IPS-20b (cell line): ENCODE measurements around the gene SUGP2.
"Not testable (repeated sequence)": the region's sequence is repeated elsewhere in the genome, so short reads cannot be mapped to it uniquely, and the experiment has no call there.

Source experiments
- H3K27ac ChIP-seq: one replicate; pipeline ENCODE4 v1.5.1; 2013; ENCODE audit warnings: low read length
- H3K27me3 ChIP-seq: 2 replicates; pipeline ENCODE4 v1.6.1; 2013; ENCODE audit warnings: mild to moderate bottlenecking, low read length, inconsistent platforms; ENCODE audit not compliant: insufficient read depth
- H3K36me3 ChIP-seq: 2 replicates; pipeline ENCODE4 v1.6.1; 2013; ENCODE audit warnings: low read depth, mild to moderate bottlenecking, inconsistent platforms, low read length, moderate library complexity; ENCODE audit not compliant: insufficient read depth
- H3K4me1 ChIP-seq: 2 replicates; pipeline ENCODE4 v1.6.1; 2013; ENCODE audit warnings: mild to moderate bottlenecking, control low read depth, inconsistent platforms, low read length, moderate library complexity; ENCODE audit not compliant: insufficient read depth
- H3K4me3 ChIP-seq: 2 replicates; pipeline ENCODE4 v1.5.1; 2013; ENCODE audit warnings: mild to moderate bottlenecking, low read length, inconsistent platforms
- H3K9ac ChIP-seq: 2 replicates; pipeline ENCODE4 v1.6.1; 2013; ENCODE audit warnings: low read depth, mild to moderate bottlenecking, inconsistent platforms, low read length, moderate library complexity
- H3K9me3 ChIP-seq: 2 replicates; pipeline ENCODE4 v1.6.1; 2013; ENCODE audit warnings: mild to moderate bottlenecking, low read depth, low read length, inconsistent platforms; ENCODE audit not compliant: insufficient read depth

Gene SUGP2

DNA sequence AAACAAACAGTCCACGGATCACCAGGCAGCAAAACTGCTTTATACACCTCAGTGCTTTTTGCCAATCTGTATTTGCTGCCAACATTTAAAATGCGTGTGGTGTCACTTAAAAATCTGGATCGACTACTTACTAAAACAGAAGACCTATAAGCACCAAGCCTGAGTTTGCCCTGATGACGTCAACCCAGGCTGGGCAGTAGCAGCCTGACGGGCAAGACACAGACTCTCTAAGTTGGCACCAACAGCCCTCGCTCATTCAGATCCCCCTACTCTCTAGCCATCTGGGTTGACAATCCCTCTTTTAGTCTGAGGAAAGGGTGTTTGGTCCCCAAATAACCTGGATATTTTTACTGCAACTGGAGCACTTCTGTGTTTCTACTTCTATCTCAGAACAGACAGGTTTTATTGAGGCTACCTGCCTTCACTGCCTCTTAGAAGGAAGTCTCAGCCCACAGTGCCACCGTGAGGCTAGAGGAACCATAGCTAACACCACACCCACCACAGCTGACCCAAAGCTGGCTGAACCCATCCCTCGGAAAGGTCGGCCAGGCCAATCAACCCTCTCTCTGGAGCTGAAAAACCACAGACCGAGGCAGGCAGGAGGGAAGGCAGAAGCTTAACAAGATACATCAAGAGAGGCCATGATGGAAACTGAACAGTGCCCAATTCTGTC is 6.9 kb downstream of the SUGP2 start:
- Histone ChIP-seq H3K9me3 (no peaks in the 10 kb centered on the region), H3K27ac (no peak overlapping the region), H3K27me3 (no peaks in the 10 kb centered on the region), H3K9ac (no peak overlapping the region), H3K36me3 (peaks cover 93% of the 10 kb centered on the region), H3K4me3 (no peak overlapping the region), H3K4me1 (no peaks in the 10 kb centered on the region)

DNA sequence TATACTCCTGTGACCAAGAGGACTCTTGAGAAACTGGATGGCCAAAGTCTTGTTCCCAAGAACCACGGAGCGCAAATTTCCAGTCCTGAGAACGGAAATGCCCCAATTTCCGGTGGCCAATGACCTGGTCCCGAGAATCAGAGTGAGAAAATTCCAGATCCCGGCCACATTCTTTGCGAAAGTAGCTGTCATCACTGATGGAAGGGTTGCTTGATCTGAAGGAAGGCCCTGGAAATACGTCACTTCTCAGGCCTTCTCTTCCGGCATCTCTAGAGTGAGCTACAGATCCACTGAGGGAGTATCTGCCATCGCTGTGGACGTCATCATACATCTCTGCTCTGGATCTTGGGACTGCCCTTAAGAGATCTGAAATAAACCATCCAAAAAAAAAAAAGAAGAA is 7.5 kb downstream of the SUGP2 start:
- H3K27me3 ChIP-seq, result no peaks in the 10 kb centered on the region
- H3K4me1 ChIP-seq, result no peaks in the 10 kb centered on the region
- no peak overlapping the region for H3K27ac ChIP-seq
- H3K9me3 ChIP-seq, result no peaks in the 10 kb centered on the region
- H3K36me3 ChIP-seq, result peaks cover 93% of the 10 kb centered on the region
- H3K9ac ChIP-seq, result no peak overlapping the region
- H3K4me3 ChIP-seq, result no peak overlapping the region

DNA sequence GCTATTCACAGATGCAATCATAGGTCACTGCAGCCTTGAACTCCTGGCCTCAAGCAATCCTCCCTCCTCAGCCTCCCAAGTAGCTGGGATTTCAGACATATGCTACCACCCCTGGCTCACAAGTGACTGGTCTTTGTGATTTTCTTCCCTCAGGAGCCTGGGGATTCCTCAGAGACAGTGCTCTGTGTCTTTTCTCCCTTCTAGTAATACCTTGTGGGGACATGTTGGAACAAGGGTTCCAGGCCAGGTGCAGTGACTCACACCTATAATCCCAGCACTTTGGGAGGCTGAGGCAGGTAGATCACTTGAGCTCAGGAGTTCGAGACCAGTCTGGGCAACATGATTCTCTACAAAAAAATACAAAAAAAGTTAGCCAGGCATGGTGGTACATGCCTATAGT is 9.9 kb downstream of the SUGP2 start:
- not testable (repeated sequence) for H3K27ac ChIP-seq, H3K4me3 ChIP-seq, H3K27me3 ChIP-seq, H3K4me1 ChIP-seq, H3K9ac ChIP-seq, H3K9me3 ChIP-seq
- H3K36me3 ChIP-seq, result peaks cover 80% of the 10 kb centered on the region

DNA sequence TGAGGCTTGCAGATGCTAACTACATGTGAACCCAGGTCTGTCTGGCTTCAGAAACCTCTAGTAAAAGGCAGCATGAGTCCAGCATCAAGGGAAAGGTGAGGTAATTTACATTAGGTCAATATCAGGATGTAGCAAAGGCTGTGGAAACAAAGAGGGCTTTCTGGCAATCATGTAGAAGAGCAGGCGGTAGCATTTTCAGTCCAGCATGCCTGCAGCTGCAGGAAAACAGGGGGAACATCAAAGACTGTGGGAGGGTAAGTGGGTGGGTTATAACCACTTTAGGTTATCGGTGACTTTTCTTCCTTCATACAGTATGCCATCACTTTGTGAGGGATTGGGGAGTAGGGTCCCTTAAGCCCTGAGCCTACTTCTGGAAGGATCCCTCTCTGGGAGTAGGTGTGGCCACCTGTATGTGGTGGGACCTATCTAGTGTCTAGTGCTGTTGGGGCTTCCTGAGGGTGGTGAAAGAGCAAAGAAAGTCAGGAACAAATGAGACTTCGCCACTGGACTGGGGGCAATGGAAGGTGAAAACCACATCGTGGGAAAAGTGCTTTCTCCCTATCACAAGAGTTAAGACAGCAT is 10.8 kb downstream of the SUGP2 start:
- Histone ChIP-seq H3K9me3 (no peaks in the 10 kb centered on the region), H3K9ac (no peak overlapping the region), H3K4me3 (no peak overlapping the region), H3K27ac (no peak overlapping the region), H3K36me3 (peaks cover 80% of the 10 kb centered on the region), H3K27me3 (no peaks in the 10 kb centered on the region), H3K4me1 (no peaks in the 10 kb centered on the region)

DNA sequence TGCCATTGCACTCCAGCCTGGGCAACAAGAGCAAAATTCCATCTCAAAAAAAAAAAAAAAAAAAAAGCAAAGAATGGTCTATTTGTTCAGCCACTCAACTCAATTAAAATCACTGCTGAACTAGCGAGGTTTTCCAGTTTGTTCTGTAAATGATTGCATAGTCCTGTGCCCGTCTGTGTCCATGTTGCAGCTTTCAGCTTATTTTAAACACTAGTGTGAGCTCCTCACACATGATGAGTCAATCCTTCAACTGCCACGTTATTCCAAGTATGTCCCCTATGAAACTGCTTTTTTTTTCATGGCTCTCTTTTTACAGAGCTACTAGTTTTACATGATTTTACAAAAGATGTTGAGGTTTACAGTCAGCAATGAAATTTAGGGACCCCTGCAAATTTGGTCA is 12.2 kb downstream of the SUGP2 start:
- H3K36me3 ChIP-seq, result peaks cover 81% of the 10 kb centered on the region
- H3K9me3 ChIP-seq, result no peaks in the 10 kb centered on the region
- no peak overlapping the region for H3K27ac ChIP-seq
- no peaks in the 10 kb centered on the region for H3K27me3 ChIP-seq
- H3K9ac ChIP-seq, result no peak overlapping the region
- H3K4me1 ChIP-seq, result no peaks in the 10 kb centered on the region
- no peak overlapping the region for H3K4me3 ChIP-seq

DNA sequence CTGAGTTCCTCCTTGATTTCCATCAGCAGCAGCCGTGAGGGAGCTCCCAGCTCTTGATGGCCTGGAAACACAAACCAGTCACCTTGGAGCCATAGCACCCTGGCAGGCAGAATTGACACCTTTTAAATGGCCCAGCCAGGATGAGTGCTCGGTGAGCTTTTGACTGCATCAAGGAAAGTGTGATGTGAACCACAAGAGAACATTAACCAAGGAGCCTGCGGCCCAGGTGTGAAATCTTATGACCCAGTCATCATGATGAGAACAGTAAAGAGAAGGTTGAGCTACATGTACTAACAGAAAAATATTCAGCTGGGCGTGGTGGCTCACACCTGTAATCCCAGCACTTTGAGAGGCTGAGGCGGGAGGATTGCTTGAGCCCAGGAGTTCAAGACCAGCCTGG is 22.8 kb downstream of the SUGP2 start:
- Histone ChIP-seq H3K36me3 (peaks cover 89% of the 10 kb centered on the region), H3K9ac (no peak overlapping the region)

DNA sequence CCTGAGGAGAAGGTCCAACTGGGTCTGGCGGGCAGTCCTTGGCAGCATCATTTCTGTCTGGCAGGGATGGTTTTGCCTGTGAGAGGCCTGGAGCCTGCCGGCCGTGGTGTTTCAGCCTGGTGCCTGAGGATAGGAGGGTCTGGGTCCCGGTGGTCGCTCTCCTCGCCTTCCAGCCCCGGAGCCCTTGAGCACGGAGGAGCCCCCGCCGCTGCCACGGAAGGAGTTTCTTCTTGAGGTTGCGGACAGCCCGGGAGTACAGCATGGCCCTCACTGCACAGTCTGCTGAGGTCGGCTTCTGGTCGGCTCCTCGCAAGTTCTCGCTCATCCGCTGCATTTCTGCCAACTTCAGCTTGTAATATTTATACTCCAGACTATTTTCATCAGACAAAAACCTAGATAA is 23.4 kb downstream of the SUGP2 start:
- H3K4me1 ChIP-seq, result no peaks in the 10 kb centered on the region
- no peaks in the 10 kb centered on the region for H3K9me3 ChIP-seq
- no peak overlapping the region for H3K27ac ChIP-seq
- H3K4me3 ChIP-seq, result no peak overlapping the region
- H3K9ac ChIP-seq, result no peak overlapping the region
- H3K27me3 ChIP-seq, result no peaks in the 10 kb centered on the region
- H3K36me3 ChIP-seq, result peaks cover 91% of the 10 kb centered on the region

More for the DNA sequence above, 22.8 kb downstream of the SUGP2 start:
- no peaks in the 10 kb centered on the region for H3K9me3 ChIP-seq
- H3K4me3 ChIP-seq, result no peak overlapping the region
- no peak overlapping the region for H3K27ac ChIP-seq
- no peaks in the 10 kb centered on the region for H3K27me3 ChIP-seq
- no peaks in the 10 kb centered on the region for H3K4me1 ChIP-seq

DNA sequence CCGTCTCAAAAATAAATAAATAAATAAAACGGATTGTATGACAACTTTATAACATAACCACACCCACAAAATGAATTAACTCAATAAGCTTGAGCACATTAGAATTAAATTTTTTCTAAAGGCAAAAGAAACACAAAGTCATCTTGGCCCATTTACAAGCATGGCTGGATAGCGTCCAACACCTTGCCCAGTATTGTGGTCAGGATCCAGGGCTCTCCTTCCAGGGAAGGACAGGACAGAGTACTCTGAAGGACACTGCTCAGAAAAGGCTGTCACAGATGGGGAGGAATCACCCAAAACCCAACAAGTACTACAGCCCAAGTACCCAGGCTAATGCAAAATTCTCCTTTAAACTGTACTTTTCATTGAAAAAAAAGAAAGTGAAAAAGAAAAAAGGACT is 27.1 kb downstream of the SUGP2 start:
- Histone ChIP-seq H3K9me3 (no peaks in the 10 kb centered on the region), H3K4me3 (no peak overlapping the region), H3K27me3 (no peaks in the 10 kb centered on the region), H3K4me1 (no peaks in the 10 kb centered on the region), H3K36me3 (peaks cover 87% of the 10 kb centered on the region), H3K27ac (no peak overlapping the region), H3K9ac (no peak overlapping the region)

DNA sequence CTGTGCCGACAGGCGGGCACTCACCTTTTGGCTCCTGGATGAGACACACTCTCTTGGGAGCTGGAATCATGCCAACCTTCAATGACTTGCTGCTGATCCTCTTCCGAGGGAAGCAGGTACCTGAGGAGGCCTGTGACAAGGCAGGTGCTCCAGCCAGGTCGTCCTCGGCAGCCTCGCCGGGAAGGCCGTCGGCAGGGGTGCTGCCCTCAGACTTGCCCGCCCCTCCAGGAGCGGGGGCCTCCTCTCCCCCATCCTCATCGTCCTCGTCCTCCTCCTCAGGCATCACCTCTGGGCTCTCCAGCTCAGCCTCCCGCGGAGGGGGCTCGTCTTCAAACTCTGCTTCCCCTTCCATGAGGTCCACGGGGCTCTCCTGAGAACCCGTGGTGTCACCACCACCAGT is 29.2 kb downstream of the SUGP2 start:
- Histone ChIP-seq H3K27me3 (no peaks in the 10 kb centered on the region), H3K36me3 (peaks cover 84% of the 10 kb centered on the region), H3K4me1 (no peaks in the 10 kb centered on the region)

DNA sequence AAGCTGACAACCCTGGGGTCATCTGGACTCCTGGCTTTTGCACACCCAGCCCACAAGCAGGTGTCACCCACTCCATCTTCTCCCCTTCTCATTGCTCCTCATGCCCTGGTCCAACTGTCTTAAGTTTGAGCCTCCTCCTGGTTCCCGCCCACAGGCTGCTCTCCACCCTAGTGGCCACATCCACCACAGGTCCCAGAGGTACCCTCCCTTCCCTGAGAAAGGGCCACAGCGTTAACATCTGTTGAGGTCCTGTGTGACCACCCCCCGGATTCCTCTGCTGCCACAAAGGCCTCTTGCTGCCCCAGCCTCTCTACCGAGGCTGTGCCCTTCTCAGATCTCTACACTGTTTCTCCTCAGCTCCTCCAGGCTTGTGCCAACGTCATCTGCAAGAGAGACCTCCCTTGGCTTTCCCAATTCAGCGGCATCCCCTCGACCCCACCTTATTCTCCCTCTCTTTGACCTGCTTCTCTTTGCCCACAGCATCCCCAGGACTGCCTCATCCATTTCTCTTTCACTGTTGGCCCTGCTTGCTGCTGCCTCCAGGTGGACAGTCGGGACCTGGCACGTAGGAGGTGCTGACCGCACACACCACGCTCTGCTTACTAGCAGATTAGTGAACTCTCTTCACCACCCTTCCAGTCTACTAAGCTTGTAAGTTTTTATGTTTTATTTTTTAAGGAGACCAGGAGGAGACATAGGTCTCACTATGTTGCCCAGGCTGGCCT is 33.3 kb downstream of the SUGP2 start:
- Histone ChIP-seq H3K27ac (no peak overlapping the region), H3K4me3 (no peak overlapping the region), H3K36me3 (peaks cover 71% of the 10 kb centered on the region), H3K4me1 (peaks cover 4% of the 10 kb centered on the region; the same call in 1 of the 2 replicates), H3K27me3 (no peaks in the 10 kb centered on the region), H3K9ac (no peak overlapping the region), H3K9me3 (no peaks in the 10 kb centered on the region)

More for the DNA sequence above, 29.2 kb downstream of the SUGP2 start:
- Histone ChIP-seq H3K9me3 (no peaks in the 10 kb centered on the region), H3K9ac (no peak overlapping the region), H3K27ac (no peak overlapping the region), H3K4me3 (no peak overlapping the region)

DNA sequence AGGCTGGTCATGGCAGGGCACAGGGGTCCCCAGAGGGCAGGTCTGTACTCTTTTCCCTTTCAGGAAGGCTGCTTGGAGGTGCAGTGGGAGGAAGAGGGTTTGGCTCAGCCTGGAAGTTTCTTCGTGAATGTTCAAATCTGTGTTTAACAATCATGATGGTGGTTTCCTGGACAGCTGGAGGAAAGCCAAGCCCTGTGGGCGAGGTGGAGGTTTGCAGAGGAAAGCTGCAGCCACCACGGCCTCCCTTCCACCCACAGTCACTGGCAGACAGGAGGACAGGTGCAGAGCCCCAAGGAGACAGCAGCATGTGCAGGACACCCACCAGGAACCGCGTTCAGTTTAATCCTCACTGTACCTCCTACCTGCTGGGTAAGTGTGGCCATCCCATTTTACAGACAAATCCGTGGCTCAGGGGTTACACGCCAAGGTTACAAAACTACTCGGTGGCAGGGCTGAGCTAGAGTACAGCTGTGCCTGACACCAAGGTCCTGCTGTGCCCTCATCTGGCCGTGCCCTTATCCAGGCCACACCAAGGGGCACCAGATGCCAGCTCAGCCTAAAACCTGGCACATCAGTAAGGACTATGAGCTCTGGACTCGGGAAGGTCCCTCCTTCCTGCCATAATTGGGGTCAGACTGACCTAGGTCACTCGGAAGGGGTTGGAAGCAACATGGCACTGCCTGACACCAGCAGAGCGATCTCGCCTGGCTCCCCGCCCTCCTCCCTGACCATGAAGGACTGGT is 34.1 kb downstream of the SUGP2 start:
- no peak overlapping the region for H3K4me3 ChIP-seq
- H3K4me1 ChIP-seq, result peaks cover 4% of the 10 kb centered on the region; the same call in 1 of the 2 replicates
- peaks cover 71% of the 10 kb centered on the region for H3K36me3 ChIP-seq
- H3K27ac ChIP-seq, result no peak overlapping the region
- no peak overlapping the region for H3K9ac ChIP-seq
- H3K9me3 ChIP-seq, result no peaks in the 10 kb centered on the region
- H3K27me3 ChIP-seq, result no peaks in the 10 kb centered on the region
